Endothelial cell of umbilical vein (primary cell): ENCODE results near the gene BID. TPM values are rescaled to one million over a fixed set of nuclear protein-coding genes. Genes with fewer than 3 reads are reported as not detected.

Source experiments
- BruUV-seq: library from RNA; stranded (reverse); fragments of 400-500 nt; replicated peaks from 2 replicates; lab custom pipeline; 2021; lab: Mats Ljungman, UMichigan
- CTCF ChIA-PET: fragments of 300-600, 350-600 bp; sonication (Branson Sonifier 250); formaldehyde crosslinking; loops from one replicate; lab custom pipeline; 2021; ENCODE audit warnings: antibody characterized with exemption, inconsistent platforms; lab: Charles Lee
- POLR2A ChIA-PET: fragments of 300-600, 350-600 bp; sonication (Branson Sonifier 250); formaldehyde crosslinking; loops from one replicate; lab custom pipeline; 2021; ENCODE audit warnings: antibody characterized with exemption, inconsistent platforms; lab: Charles Lee
- DNase-seq: peaks from one replicate; pipeline ENCODE4 v3.0.0-alpha.2; 2011; ENCODE audit warnings: low read depth, low spot score
- FAIRE-seq: peaks from 2 replicates; lab custom pipeline; 2011; peaks lifted over from hg19 to GRCh38; lab: Jason Lieb, UNC
- H2AFZ ChIP-seq: 2 replicates; pipeline ENCODE4 v1.6.0; 2012; ENCODE audit warnings: low read depth, low read length, control low read depth, inconsistent platforms
- H3K27ac ChIP-seq: 2 replicates; pipeline ENCODE4 v1.5.1; 2011; ENCODE audit warnings: low read depth, mild to moderate bottlenecking, control low read depth, low read length, moderate library complexity; ENCODE audit not compliant: insufficient read depth
- H3K27me3 ChIP-seq, 2 experiments: 2 replicates each; pipeline versions ENCODE4 v1.6.0 to v1.6.1; 2011; ENCODE audit warnings: low read length in 2 of 2, mixed read lengths in 1 of 2; ENCODE audit not compliant: control insufficient read depth in 2 of 2, insufficient read depth in 2 of 2
- H3K36me3 ChIP-seq, 2 experiments: 2 replicates in 1 of 2; 3 replicates in 1 of 2; pipeline ENCODE4 v1.5.1; 2011; ENCODE audit warnings: low read length in 2 of 2, mild to moderate bottlenecking in 1 of 2, moderate library complexity in 1 of 2; ENCODE audit not compliant: control insufficient read depth in 2 of 2, insufficient read depth in 2 of 2; ENCODE audit errors: extremely low read depth in 1 of 2
- H3K4me1 ChIP-seq: 3 replicates; pipeline ENCODE4 v1.5.1; 2011; ENCODE audit warnings: mild to moderate bottlenecking, low read length; ENCODE audit not compliant: control insufficient read depth, insufficient read depth; ENCODE audit errors: extremely low read depth
- H3K4me2 ChIP-seq: 2 replicates; pipeline ENCODE4 v1.6.1; 2011; ENCODE audit warnings: low read length, control low read depth, mixed read lengths; ENCODE audit not compliant: insufficient read depth
- H3K4me3 ChIP-seq, 3 experiments: fragments of 200-600 bp in 1 of 3; sonication (generic), shearing (Covaris generic) in 1 of 3; replicated peaks in 1 of 3; 2 replicates each; pipeline ENCODE4 v1.5.1; 2011 to 2016; ENCODE audit warnings: control low read depth in 3 of 3, low read length in 3 of 3, mild to moderate bottlenecking in 2 of 3, inconsistent platforms in 1 of 3, low read depth in 1 of 3, moderate library complexity in 1 of 3; ENCODE audit not compliant: insufficient read depth in 1 of 3
- H3K79me2 ChIP-seq: 2 replicates; pipeline ENCODE4 v1.6.0; 2012; ENCODE audit warnings: low read length, inconsistent platforms; ENCODE audit not compliant: control insufficient read depth, insufficient read depth
- H3K9ac ChIP-seq: replicated peaks from 2 replicates; pipeline ENCODE3; 2011; ENCODE audit warnings: low read length, control low read depth; ENCODE audit not compliant: insufficient read depth; ENCODE audit errors: extremely low read depth
- H3K9me1 ChIP-seq: replicated peaks from 3 replicates; pipeline ENCODE4 v1.6.0; 2011; ENCODE audit warnings: mild to moderate bottlenecking, low read length; ENCODE audit not compliant: control insufficient read depth, insufficient read depth; ENCODE audit errors: extremely low read depth
- H3K9me3 ChIP-seq: replicated peaks from 2 replicates; pipeline ENCODE4 v1.5.1; 2012; ENCODE audit warnings: low read length, inconsistent platforms; ENCODE audit not compliant: control insufficient read depth, insufficient read depth
- H4K20me1 ChIP-seq: replicated peaks from 2 replicates; pipeline ENCODE3; 2011; ENCODE audit warnings: mild to moderate bottlenecking, low read length; ENCODE audit not compliant: control insufficient read depth, insufficient read depth; ENCODE audit errors: extremely low read depth
- CTCF ChIP-seq, 2 donors: IDR thresholded peaks; 1 replicate in 1 of 2; 2 replicates in 1 of 2; pipeline ENCODE4 v1.5.1; 2011; ENCODE audit warnings: low read length in 2 of 2, mild to moderate bottlenecking in 2 of 2, moderate library complexity in 2 of 2, control low read depth in 1 of 2, inconsistent platforms in 1 of 2, low read depth in 1 of 2; ENCODE audit not compliant: insufficient read depth in 1 of 2; ENCODE audit errors: extremely low read depth in 1 of 2
- EZH2 ChIP-seq: IDR thresholded peaks from 2 replicates; pipeline ENCODE4 v1.6.1; 2012; ENCODE audit warnings: borderline replicate concordance, low read depth, mild to moderate bottlenecking, moderate library complexity, low read length, inconsistent platforms; ENCODE audit not compliant: severe bottlenecking
- JUN ChIP-seq: IDR thresholded peaks from 2 replicates; pipeline ENCODE4 v1.6.1; 2011; ENCODE audit warnings: borderline replicate concordance, low read depth; ENCODE audit not compliant: insufficient read length, insufficient read depth
- MAX ChIP-seq: IDR thresholded peaks from 2 replicates; pipeline ENCODE4 v1.6.1; 2011; ENCODE audit not compliant: insufficient read depth, insufficient read length
- MYC ChIP-seq: IDR thresholded peaks from one replicate; pipeline ENCODE4 v1.6.1; 2011; ENCODE audit warnings: mild to moderate bottlenecking, low read depth, low read length
- POLR2A ChIP-seq: IDR thresholded peaks from 2 replicates; pipeline ENCODE4 v1.6.1; 2012; ENCODE audit warnings: low read depth, mild to moderate bottlenecking, control low read depth, low read length
- POLR2AphosphoS5 ChIP-seq: IDR thresholded peaks from 2 replicates; pipeline ENCODE4 v1.6.1; 2012; ENCODE audit warnings: low read depth, mild to moderate bottlenecking, control low read depth, low read length, moderate library complexity; ENCODE audit not compliant: insufficient read depth
- dilution Hi-C: fragments of 300-500 bp; cut with MboI; formaldehyde crosslinking; loops from one replicate; pipeline ENCODE4 v1.15.0; 2019; ENCODE audit warnings: low sequenced_read_pairs; ENCODE audit not compliant: extremely low pct_ligation_motif_present
- intact Hi-C: fragments of 100-400 bp; cut with micrococcal nuclease; formaldehyde crosslinking; loops from one replicate; pipeline ENCODE4 v1.10.0; 2022
- polyA plus RNA-seq, 4 experiments: library from polyadenylated mRNA; depleted of rRNA in 3 of 4; stranded (reverse) in 3 of 4; unstranded in 1 of 4; fragments of >200 nt; gene quantifications; 2 replicates each; pipeline versions ENCODE4 v1.2.1 to v1.2.3, GENCODE V29; 2011 to 2012; ENCODE audit warnings: missing spikeins in 1 of 4
- total RNA-seq: library from RNA; stranded (reverse); gene quantifications from 2 replicates; pipeline ENCODE4 v1.2.3, GENCODE V29; 2021

The BID gene
- total and polyA plus RNA-seq, 2 donors (not counting 3 experiments of a cell fraction or from before 2014, with no cell fraction given), result 39.0 to 119 TPM

- ChIA-PET CTCF (interaction anchor here (0.7 to 6.1 kb wide), 10 partner anchors 9 to 291 kb away, joined by 3 to 99 read pairs (median 6); partner anchors contain the start of genes BID and PEX26), POLR2A (no interaction called here)
- H2AFZ ChIP-seq, result no peak overlapping the region
- H3K36me3 ChIP-seq, result peaks cover 3 to 7% of the 10 kb centered on the region in 2 experiments
- H3K4me2 ChIP-seq, result no peak overlapping the region
- no peak overlapping the region for H3K4me3 ChIP-seq
- no peaks in the 10 kb centered on the region for H3K79me2 ChIP-seq
- no peaks in the 10 kb centered on the region for H3K9me3 ChIP-seq
- no peaks in the 10 kb centered on the region for H4K20me1 ChIP-seq
- H3K27me3 ChIP-seq, result no peaks in the 10 kb centered on the region
- no peaks in the 10 kb centered on the region for H3K9me1 ChIP-seq
- intact Hi-C loops, result no loop called here
- no peak for TF ChIP-seq POLR2AphosphoS5
- TF ChIP-seq EZH2, result no peak
- TF ChIP-seq MYC, result no peak
- TF ChIP-seq POLR2A, result no peak
- no peak for TF ChIP-seq JUN
- TF ChIP-seq MAX, result no peak
- TF ChIP-seq CTCF (IDR thresholded peaks at IDR 0.05; ENCODE audit: extremely low read depth in 1 of 2, insufficient read depth in 1 of 2, low read depth in 1 of 2, low read length in 2 of 2), result no peak
- FAIRE-seq, result no peak
- peak; percentile 60 for DNase-seq
- BruUV-seq, result no TSS peak
- peaks cover 9% of the 10 kb centered on the region for H3K4me1 ChIP-seq
- H3K27ac ChIP-seq, result peak overlapping the region; percentile 10
- no peak overlapping the region for H3K9ac ChIP-seq
- dilution Hi-C loops, result no loop called here
Measured at GRCh38 chr22:17786435-17787161, 12.3 kb upstream of the BID start.
